HG02571 (cell line): Measurements from ENCODE around the gene KCNJ9.
"Not testable (repeated sequence)": the region's sequence is repeated elsewhere in the genome, so short reads cannot be mapped to it uniquely, and the experiment has no call there.

ENCODE experiments used
- ATAC-seq: cut with Tn5 transposase; IDR thresholded peaks from one replicate; pipeline ENCODE4 v1.9.1; 2021; ENCODE audit warnings: mild to moderate bottlenecking, moderate library complexity; ENCODE audit not compliant: unreplicated experiment

KCNJ9 gene

DNA sequence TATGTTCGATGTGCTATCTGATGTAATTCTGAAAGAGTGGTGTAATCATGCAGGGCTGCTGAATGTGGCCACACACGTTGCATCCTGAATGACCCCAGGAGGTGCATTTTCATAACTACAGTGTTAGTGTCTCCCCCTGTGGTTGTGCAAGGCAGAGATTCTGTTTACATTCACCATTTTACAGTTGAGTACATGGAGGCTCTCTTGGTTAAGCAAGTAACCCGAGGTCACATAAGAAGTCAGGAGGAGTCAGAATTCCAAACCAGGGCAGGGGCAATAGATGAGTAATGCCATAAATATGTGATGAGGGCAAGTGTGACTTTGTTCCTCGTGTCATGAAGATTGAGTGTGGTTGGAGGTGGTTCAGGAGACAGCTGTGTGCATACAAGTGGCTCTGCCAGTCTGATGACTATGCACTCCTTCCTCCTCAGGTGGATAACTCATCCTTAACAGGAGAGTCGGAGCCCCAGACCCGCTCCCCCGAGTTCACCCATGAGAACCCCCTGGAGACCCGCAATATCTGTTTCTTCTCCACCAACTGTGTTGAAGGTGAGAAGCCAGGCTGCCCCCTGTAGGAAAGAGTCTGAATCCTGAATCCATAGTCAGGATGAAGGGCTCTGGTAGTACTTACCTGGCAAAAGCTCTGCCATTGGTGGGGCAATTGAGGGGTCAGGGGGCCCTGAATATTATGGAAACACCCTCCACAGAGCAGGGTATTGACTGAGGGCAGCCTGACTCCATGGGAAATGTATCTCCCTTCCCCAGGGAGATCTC is 43.6 kb downstream of the KCNJ9 start:
- no peak for ATAC-seq

GRCh38 chr1:160125746-160126145 is 44.4 kb downstream of the KCNJ9 start:
- no peak for ATAC-seq

GRCh38 chr1:160126342-160126741 is 45.0 kb downstream of the KCNJ9 start:
- ATAC-seq: not testable (repeated sequence)

GRCh38 chr1:160127381-160127780 is 46.0 kb downstream of the KCNJ9 start:
- ATAC-seq: no peak

- ATAC-seq: no peak
These were observed 46.7 kb downstream of the KCNJ9 start for GRCh38 chr1:160127865-160128523.

DNA sequence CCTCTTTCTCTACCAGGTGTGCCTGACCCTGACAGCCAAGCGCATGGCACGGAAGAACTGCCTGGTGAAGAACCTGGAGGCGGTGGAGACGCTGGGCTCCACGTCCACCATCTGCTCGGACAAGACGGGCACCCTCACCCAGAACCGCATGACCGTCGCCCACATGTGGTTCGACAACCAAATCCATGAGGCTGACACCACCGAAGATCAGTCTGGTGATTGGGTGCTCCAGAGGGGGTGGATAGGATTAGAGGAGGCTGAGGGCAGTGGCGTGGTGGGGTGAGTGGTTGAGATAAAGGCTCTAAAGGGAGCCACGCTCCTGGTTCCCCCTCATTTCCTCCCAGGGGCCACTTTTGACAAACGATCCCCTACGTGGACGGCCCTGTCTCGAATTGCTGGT is 47.3 kb downstream of the KCNJ9 start:
- ATAC-seq: no peak

DNA sequence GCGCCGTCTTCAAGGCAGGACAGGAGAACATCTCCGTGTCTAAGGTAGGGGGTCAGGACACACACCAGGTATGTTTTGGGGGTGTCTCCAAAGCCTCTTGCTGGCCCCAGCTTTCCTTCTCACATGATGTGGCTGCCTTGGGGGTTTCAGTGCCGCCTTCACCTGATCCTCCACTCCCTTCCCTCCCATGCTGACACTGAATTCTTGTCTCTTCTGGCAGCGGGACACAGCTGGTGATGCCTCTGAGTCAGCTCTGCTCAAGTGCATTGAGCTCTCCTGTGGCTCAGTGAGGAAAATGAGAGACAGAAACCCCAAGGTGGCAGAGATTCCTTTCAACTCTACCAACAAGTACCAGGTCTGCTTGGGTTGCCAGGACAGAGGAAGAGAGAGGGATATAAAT is 47.7 kb downstream of the KCNJ9 start:
- no peak for ATAC-seq

GRCh38 chr1:160129558-160129957 is 48.2 kb downstream of the KCNJ9 start:
- ATAC-seq: no peak

GRCh38 chr1:160129966-160130365 is 48.6 kb downstream of the KCNJ9 start:
- no peak for ATAC-seq

- no peak for ATAC-seq
These were observed 49.1 kb downstream of the KCNJ9 start for GRCh38 chr1:160130486-160130885.

GRCh38 chr1:160130939-160131338 is 49.6 kb downstream of the KCNJ9 start:
- no peak for ATAC-seq

GRCh38 chr1:160131803-160132565 is 50.6 kb downstream of the KCNJ9 start:
- ATAC-seq: no peak

DNA sequence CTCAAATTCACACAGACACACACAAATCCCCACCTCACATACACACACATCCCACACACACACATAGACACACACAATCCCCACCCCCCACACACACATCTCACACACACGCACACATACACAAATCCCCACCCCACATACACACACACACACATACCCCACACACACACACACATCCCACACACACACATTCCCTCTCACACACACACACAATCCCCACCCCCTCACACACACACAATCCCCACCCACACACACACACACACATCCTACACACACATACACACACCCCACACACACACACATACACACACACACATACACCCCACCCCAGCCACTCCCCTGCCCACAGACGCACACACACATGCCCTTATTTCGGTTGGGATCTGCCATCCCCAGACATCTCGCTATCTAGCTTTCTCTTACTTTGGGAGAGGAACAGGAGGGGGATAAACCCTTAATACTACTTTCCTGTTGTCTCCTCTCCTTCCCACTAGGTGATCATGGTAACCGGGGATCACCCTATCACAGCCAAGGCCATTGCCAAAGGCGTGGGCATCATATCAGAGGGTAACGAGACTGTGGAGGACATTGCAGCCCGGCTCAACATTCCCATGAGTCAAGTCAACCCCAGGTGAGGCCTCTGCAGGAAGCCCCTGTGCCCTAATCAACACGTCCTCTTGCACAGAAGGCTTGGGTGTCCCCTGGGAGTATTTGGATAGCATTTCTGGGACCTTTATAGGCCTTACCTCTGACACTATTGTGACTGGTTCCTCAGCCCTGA is 52.8 kb downstream of the KCNJ9 start:
- ATAC-seq: no peak

- ATAC-seq: no peak
These were observed 53.6 kb downstream of the KCNJ9 start for GRCh38 chr1:160134791-160135572.

DNA sequence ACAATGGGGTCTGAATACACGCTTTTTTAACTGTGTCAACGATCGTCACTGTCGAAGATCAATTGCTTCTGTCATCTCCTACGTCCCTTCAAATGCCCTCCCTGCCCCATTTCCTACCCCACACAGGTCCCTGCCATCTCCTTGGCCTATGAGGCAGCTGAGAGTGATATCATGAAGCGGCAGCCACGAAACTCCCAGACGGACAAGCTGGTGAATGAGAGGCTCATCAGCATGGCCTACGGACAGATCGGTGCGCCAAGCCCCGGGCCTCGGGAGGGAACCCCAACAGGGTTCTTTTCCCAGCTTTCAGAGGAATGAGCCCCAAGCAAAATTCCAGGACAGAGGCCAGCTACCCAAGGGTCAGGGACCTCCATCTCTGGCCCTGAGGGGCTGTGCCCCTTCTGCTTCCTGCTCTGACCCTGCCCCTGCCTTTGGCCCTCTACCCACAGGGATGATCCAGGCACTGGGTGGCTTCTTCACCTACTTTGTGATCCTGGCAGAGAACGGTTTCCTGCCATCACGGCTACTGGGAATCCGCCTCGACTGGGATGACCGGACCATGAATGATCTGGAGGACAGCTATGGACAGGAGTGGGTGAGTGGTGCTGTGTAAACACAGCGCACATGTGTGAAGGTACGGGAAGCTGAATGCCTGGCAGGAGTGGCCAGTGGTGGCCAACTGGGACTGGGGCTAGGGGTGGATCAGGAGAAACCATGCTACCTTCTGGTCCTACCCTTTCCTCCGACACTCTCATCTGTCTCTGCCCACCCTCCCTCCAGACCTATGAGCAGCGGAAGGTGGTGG is 55.0 kb downstream of the KCNJ9 start:
- ATAC-seq: no peak

- ATAC-seq: no peak
These were observed 55.5 kb downstream of the KCNJ9 start for GRCh38 chr1:160136926-160137200.

DNA sequence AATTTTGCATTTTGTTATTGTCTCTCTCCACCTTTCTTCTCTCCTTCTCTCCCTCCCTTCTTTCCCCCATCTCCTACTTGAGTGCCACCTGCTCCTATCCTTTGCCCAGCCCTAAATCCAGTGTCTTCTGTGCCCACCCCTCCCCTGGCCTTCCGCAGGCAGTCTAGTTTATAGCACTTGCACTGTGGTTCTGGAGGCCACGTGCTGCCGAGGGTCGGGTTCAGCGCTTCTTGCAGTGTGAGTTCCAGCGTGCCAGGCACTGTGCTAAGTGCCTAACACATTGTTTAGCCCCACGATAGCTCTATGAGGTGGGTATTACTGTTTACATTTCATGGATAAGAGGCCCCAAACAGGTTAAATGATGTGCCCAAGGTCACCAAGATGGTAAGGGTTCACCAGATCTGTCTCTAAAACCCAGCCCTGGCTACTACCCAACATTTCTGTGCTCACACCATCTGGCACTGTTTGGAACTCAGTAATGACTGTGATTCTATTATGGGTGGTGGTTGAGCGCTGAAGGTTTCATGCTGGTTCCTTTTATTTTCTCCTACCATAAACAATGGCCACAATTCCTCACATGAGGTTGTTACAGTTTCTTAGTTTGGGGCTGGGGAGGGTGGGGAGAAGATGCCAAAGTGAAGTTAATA is 56.0 kb downstream of the KCNJ9 start:
- ATAC-seq: no peak

DNA sequence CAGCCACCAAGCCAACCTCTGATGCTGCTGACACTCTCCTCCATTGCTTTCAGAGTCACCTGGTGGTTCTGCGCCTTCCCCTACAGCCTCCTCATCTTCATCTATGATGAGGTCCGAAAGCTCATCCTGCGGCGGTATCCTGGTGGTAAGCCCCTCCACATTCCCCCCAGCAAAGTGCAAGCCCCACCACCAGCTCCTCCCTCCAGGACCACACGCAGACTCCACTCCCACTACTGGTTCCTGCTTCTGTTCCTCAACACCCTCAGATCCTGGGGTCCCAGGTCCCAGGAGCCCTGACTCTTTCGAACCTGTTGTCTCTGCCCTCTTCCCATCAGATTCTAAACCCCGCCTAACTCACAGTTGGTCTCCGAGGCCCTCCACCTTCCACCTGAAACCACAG is 58.5 kb downstream of the KCNJ9 start:
- ATAC-seq: no peak
